Mammary microvascular endothelial cell (primary cell): ENCODE results near the gene SLC25A47. TPM values are rescaled to one million over a fixed set of nuclear protein-coding genes. Genes with fewer than 3 reads are reported as not detected.

Source experiments
- total RNA-seq: library from RNA; depleted of rRNA; stranded (reverse); fragments of >200 nt; gene quantifications from 2 replicates; pipeline ENCODE4 v1.2.3, GENCODE V29; 2015

SLC25A47 gene
- total RNA-seq = not detected in 2 replicates

GRCh38 chr14:100323121-100323941, at the start of gene SLC25A47:
TSS of gene SLC25A47 (plus strand) at chr14:100323339. CDS start at chr14:100323415, 76 bp downstream.

GRCh38 chr14:100306101-100306997, 16.8 kb upstream of the SLC25A47 start, which contains the start of gene SLC25A29:
TSS of gene SLC25A29 (minus strand) at chr14:100306444. CDS start at chr14:100306232, 212 bp downstream.

GRCh38 chr14:100375963-100376735, 53.0 kb downstream of the SLC25A47 start, which contains the start of gene WDR25:
TSS of gene WDR25 (plus strand) at chr14:100376485.

Other genes with a start within 250 kb of the SLC25A47 start
- gene DEGS2, start 163.7 kb upstream of the SLC25A47 start, total RNA-seq = 0.10 TPM in 1 of 2 replicates, not detected in the other
- gene YY1, start 84.2 kb upstream of the SLC25A47 start, total RNA-seq = 34.1 and 36.2 TPM in 2 replicates
- 44.4 and 45.5 TPM in 2 replicates for gene SLC25A29, start 16.9 kb upstream of the SLC25A47 start, total RNA-seq
- gene WDR25, start 53.1 kb downstream of the SLC25A47 start, total RNA-seq = 17.4 and 20.3 TPM in 2 replicates